ENCODE measurements around the gene NUMB.
"Not testable (repeated sequence)": the region's sequence is repeated elsewhere in the genome, so short reads cannot be mapped to it uniquely, and the experiment has no call there.

NUMB gene

GRCh38 chr14:73437206-73437605, 21.1 kb downstream of the NUMB start:
- H3K4me1 ChIP-seq (ENCODE audit: control insufficient read depth, insufficient read depth, low read length) = no peaks in the 10 kb centered on the region
- H3K9me3 ChIP-seq (ENCODE audit: control insufficient read depth, insufficient read depth, low read length) = no peaks in the 10 kb centered on the region
- no peaks in the 10 kb centered on the region for H3K27me3 ChIP-seq (ENCODE audit: control insufficient read depth, insufficient read depth, low read length)
- no peak overlapping the region for H3K9ac ChIP-seq (ENCODE audit: low read depth, low read length)
- no peaks in the 10 kb centered on the region for H3K36me3 ChIP-seq (ENCODE audit: control insufficient read depth, insufficient read depth, low read length)
- H3K4me3 ChIP-seq (ENCODE audit: low read depth, low read length) = no peak overlapping the region

DNA sequence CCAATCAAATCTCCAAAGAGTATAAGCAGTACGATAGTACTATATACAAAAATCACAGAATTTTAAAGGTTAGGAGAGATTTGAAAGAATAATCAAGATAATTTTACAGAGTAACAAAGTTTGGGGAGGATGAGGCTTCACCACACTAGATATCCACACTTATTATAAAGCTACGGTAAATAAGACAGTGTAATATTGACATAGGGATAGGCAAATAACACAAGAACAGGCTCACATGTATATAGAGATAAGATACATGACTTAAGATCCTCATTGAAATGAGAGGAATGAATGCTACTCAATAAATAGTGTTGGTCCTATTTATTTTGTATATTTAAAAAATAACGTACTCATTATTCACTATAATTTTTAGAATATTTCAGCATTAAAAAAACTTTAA, 26.2 kb downstream of the NUMB start:
- Histone ChIP-seq H3K27me3 (ENCODE audit: control insufficient read depth, insufficient read depth, low read length) (no peaks in the 10 kb centered on the region), H3K36me3 (ENCODE audit: control insufficient read depth, insufficient read depth, low read length) (no peaks in the 10 kb centered on the region), H3K4me3 (ENCODE audit: low read depth, low read length) (no peak overlapping the region), H3K9me3 (ENCODE audit: control insufficient read depth, insufficient read depth, low read length) (no peaks in the 10 kb centered on the region), H3K9ac (ENCODE audit: low read depth, low read length) (no peak overlapping the region), H3K4me1 (ENCODE audit: control insufficient read depth, insufficient read depth, low read length) (no peaks in the 10 kb centered on the region)

DNA sequence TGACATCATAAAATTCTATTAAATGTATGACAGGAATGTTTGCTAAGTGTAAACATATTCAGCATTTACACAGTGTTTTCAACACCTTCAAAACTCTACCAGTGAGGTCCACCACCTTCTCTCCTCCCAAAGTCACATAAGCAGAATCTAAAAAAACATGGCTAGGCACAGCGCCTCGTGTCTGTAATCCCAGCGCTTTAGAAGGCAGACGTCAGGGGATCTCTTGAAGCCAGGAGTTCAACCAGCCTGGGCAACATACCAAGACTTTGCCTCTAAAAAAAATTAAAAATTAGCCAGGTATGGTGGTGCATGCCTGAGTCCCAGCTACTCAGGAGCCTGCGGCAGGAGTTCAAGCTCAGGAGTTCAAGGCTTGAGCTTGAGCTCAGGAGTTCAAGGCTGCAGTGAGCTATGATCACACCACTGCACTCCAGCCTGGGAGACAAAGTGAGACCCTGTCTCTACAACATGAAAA, 30.0 kb downstream of the NUMB start:
- no peak overlapping the region for H3K4me3 ChIP-seq (ENCODE audit: low read depth, low read length)
- H3K36me3 ChIP-seq (ENCODE audit: control insufficient read depth, insufficient read depth, low read length) = no peaks in the 10 kb centered on the region
- H3K27me3 ChIP-seq (ENCODE audit: control insufficient read depth, insufficient read depth, low read length) = no peaks in the 10 kb centered on the region
- no peaks in the 10 kb centered on the region for H3K4me1 ChIP-seq (ENCODE audit: control insufficient read depth, insufficient read depth, low read length)
- no peaks in the 10 kb centered on the region for H3K9me3 ChIP-seq (ENCODE audit: control insufficient read depth, insufficient read depth, low read length)
- no peak overlapping the region for H3K9ac ChIP-seq (ENCODE audit: low read depth, low read length)

- Histone ChIP-seq H3K36me3 (ENCODE audit: control insufficient read depth, insufficient read depth, low read length) (no peaks in the 10 kb centered on the region), H3K27me3 (ENCODE audit: control insufficient read depth, insufficient read depth, low read length) (no peaks in the 10 kb centered on the region), H3K4me1 (ENCODE audit: control insufficient read depth, insufficient read depth, low read length) (no peaks in the 10 kb centered on the region), H3K9me3 (ENCODE audit: control insufficient read depth, insufficient read depth, low read length) (no peaks in the 10 kb centered on the region), H3K4me3 (ENCODE audit: low read depth, low read length) (no peak overlapping the region), H3K9ac (ENCODE audit: low read depth, low read length) (no peak overlapping the region)
Observed at GRCh38 chr14:73427516-73428264, 30.7 kb downstream of the NUMB start.

DNA sequence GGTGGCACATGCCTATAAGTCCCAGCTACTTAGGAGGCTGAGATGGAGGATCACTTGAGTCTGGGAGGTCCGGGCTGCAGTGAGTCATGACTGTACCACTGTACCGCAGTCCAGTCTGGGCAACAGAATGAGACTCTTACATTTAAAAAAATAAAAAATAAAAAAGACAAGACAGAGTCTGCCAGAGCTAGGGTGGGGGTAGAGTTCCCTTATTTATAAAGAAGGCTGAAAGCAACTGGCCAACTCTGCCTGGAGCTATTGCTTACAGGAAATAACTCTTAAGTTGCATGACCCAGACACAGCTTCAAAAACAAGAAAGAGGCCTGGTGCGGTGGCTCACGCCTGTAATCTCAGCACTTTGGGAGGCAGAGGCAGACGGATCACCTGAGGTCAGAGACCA, 31.5 kb downstream of the NUMB start:
- Histone ChIP-seq H3K4me3 (ENCODE audit: low read depth, low read length) (no peak overlapping the region), H3K36me3 (ENCODE audit: control insufficient read depth, insufficient read depth, low read length) (no peaks in the 10 kb centered on the region), H3K4me1 (ENCODE audit: control insufficient read depth, insufficient read depth, low read length) (peaks cover 3% of the 10 kb centered on the region), H3K9ac (ENCODE audit: low read depth, low read length) (no peak overlapping the region), H3K9me3 (ENCODE audit: control insufficient read depth, insufficient read depth, low read length) (no peaks in the 10 kb centered on the region), H3K27me3 (ENCODE audit: control insufficient read depth, insufficient read depth, low read length) (no peaks in the 10 kb centered on the region)

GRCh38 chr14:73424453-73424852, 33.9 kb downstream of the NUMB start:
- Histone ChIP-seq H3K9ac (ENCODE audit: low read depth, low read length) (no peak overlapping the region), H3K4me1 (ENCODE audit: control insufficient read depth, insufficient read depth, low read length) (peaks cover 3% of the 10 kb centered on the region), H3K27me3 (ENCODE audit: control insufficient read depth, insufficient read depth, low read length) (no peaks in the 10 kb centered on the region), H3K36me3 (ENCODE audit: control insufficient read depth, insufficient read depth, low read length) (no peaks in the 10 kb centered on the region), H3K9me3 (ENCODE audit: control insufficient read depth, insufficient read depth, low read length) (no peaks in the 10 kb centered on the region), H3K4me3 (ENCODE audit: low read depth, low read length) (no peak overlapping the region)

DNA sequence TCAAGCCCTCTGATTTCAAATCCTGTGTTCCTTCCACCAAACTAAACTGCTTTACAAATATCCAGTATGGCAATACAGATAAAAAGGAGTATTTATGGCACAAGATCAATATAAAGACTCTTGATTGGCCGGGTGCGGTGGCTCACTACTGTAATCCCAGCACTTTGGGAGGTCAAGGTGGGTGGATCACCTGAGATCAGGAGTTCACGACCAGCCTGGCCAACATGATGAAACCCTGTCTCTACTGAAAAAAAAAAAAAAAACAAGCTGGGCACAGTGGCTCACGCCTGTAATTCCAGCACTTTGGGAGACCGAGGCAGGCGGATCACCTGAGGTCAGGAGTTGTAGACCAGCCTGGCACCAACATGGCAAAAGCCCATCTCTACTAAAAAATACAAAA, 35.3 kb downstream of the NUMB start:
- not testable (repeated sequence) for H3K4me1 ChIP-seq (ENCODE audit: control insufficient read depth, insufficient read depth, low read length)

DNA sequence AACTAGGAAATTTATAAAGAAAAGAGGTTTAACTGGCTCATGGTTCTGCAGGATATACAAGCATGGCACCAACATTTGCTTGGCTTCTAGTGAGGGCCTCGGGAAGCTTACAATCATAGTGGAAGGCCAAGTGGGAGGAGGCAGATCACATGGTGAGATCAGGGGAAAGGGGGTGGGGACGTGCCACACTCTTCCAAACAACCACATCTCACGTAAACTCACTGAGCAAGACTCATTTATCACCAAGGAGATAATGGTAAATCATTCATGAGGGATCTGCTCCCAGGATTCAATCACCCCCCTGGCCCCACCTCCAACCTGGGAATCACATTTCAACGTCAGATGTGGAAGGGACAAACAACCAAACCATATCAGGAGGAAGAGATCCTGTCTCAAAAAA, 35.8 kb downstream of the NUMB start:
- Histone ChIP-seq H3K9ac (ENCODE audit: low read depth, low read length) (no peak overlapping the region), H3K9me3 (ENCODE audit: control insufficient read depth, insufficient read depth, low read length) (no peaks in the 10 kb centered on the region), H3K27me3 (ENCODE audit: control insufficient read depth, insufficient read depth, low read length) (no peaks in the 10 kb centered on the region), H3K36me3 (ENCODE audit: control insufficient read depth, insufficient read depth, low read length) (no peaks in the 10 kb centered on the region), H3K4me3 (ENCODE audit: low read depth, low read length) (no peak overlapping the region), H3K4me1 (ENCODE audit: control insufficient read depth, insufficient read depth, low read length) (peaks cover 3% of the 10 kb centered on the region)

More for the DNA sequence above, 35.3 kb downstream of the NUMB start:
- H3K9me3 ChIP-seq (ENCODE audit: control insufficient read depth, insufficient read depth, low read length); H3K36me3 ChIP-seq (ENCODE audit: control insufficient read depth, insufficient read depth, low read length); H3K9ac ChIP-seq (ENCODE audit: low read depth, low read length); H3K27me3 ChIP-seq (ENCODE audit: control insufficient read depth, insufficient read depth, low read length); H3K4me3 ChIP-seq (ENCODE audit: low read depth, low read length): not testable (repeated sequence)

DNA sequence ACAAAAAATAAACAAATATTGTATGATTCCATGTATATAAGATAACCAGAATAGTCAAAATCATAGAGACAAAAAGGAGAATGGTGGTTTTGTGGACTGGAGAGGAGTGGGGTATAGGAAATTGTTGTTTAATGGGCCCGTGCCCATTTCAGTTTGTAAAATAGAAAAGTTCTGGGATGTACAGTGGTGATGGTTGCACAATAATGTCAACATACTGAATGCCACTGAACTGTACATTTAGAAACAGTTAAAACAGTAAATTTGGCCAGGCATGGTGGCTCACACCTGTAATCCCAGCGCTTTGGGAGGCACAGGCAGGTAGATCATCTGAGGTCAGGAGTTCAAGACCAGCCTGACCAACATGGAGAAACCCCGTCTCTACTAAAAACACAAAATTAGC, 40.1 kb downstream of the NUMB start:
- peaks cover 3% of the 10 kb centered on the region for H3K4me1 ChIP-seq (ENCODE audit: control insufficient read depth, insufficient read depth, low read length)
- no peaks in the 10 kb centered on the region for H3K27me3 ChIP-seq (ENCODE audit: control insufficient read depth, insufficient read depth, low read length)

DNA sequence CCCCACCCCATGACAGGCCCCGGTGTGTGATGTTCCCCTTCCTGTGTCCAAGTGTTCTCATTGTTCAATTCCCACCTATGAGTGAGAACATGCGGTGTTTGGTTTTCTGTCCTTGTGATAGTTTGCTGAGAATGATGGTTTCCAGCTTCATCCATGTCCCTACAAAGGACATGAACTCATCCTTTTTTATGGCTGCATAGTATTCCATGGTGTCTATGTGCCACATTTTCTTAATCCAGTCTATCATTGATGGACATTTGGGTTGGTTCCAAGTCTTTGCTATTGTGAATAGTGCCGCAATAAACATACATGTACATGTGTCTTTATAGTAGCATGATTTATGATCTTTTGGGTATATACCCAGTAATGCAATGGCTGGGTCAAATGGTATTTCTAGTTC, 52.1 kb downstream of the NUMB start:
- H3K4me1 ChIP-seq (ENCODE audit: control insufficient read depth, insufficient read depth, low read length); H3K9me3 ChIP-seq (ENCODE audit: control insufficient read depth, insufficient read depth, low read length); H3K27me3 ChIP-seq (ENCODE audit: control insufficient read depth, insufficient read depth, low read length); H3K9ac ChIP-seq (ENCODE audit: low read depth, low read length); H3K36me3 ChIP-seq (ENCODE audit: control insufficient read depth, insufficient read depth, low read length); H3K4me3 ChIP-seq (ENCODE audit: low read depth, low read length): not testable (repeated sequence)

More for the DNA sequence above, 40.1 kb downstream of the NUMB start:
- Histone ChIP-seq H3K36me3 (ENCODE audit: control insufficient read depth, insufficient read depth, low read length) (no peaks in the 10 kb centered on the region), H3K4me3 (ENCODE audit: low read depth, low read length) (no peak overlapping the region), H3K9ac (ENCODE audit: low read depth, low read length) (no peak overlapping the region), H3K9me3 (ENCODE audit: control insufficient read depth, insufficient read depth, low read length) (no peaks in the 10 kb centered on the region)

DNA sequence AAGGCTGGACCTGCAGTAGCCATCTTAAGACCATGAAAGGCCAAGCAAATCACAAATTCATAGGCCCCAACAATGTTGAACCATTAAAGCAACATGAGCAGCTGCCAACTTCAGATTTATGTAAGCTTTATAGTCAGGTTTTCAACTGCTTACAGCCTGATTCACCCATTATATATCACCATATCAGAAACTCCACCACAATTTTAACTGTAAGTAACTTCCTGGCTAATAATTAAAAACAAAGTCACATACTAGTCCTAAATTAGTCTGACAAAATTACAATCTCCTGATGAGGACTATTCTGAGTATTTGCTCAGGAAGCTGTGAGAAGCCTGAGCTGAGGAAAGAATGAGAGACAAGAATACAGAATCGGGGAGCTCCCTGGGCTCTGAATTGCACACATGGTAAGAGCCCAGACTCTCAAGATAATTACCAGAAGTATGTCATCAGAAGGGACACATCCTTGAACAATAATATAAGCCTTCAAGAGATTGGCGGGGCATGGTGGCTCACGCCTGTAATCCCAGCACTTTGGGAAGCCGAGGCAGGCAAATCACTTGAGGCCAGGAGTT, 55.1 kb downstream of the NUMB start:
- Histone ChIP-seq H3K4me3 (ENCODE audit: low read depth, low read length) (no peak overlapping the region), H3K27me3 (ENCODE audit: control insufficient read depth, insufficient read depth, low read length) (no peaks in the 10 kb centered on the region), H3K36me3 (ENCODE audit: control insufficient read depth, insufficient read depth, low read length) (no peaks in the 10 kb centered on the region), H3K4me1 (ENCODE audit: control insufficient read depth, insufficient read depth, low read length) (no peaks in the 10 kb centered on the region), H3K9ac (ENCODE audit: low read depth, low read length) (no peak overlapping the region), H3K9me3 (ENCODE audit: control insufficient read depth, insufficient read depth, low read length) (no peaks in the 10 kb centered on the region)

- H3K4me3 ChIP-seq (ENCODE audit: low read depth, low read length) = no peak overlapping the region
- no peaks in the 10 kb centered on the region for H3K9me3 ChIP-seq (ENCODE audit: control insufficient read depth, insufficient read depth, low read length)
- no peak overlapping the region for H3K9ac ChIP-seq (ENCODE audit: low read depth, low read length)
- no peaks in the 10 kb centered on the region for H3K36me3 ChIP-seq (ENCODE audit: control insufficient read depth, insufficient read depth, low read length)
- H3K27me3 ChIP-seq (ENCODE audit: control insufficient read depth, insufficient read depth, low read length) = no peaks in the 10 kb centered on the region
- no peaks in the 10 kb centered on the region for H3K4me1 ChIP-seq (ENCODE audit: control insufficient read depth, insufficient read depth, low read length)
Observed at GRCh38 chr14:73402579-73402978, 55.8 kb downstream of the NUMB start.
